ENCODE measurements around the gene PPP3CA. TPM values are rescaled to one million over a fixed set of nuclear protein-coding genes. Genes with fewer than 3 reads are reported as not detected.

The PPP3CA gene
- total and polyA plus RNA-seq, 2 of the 8 experiments (the other 6 are each of a cell fraction or from before 2014, with no cell fraction given): 7.9 to 35.0 TPM

DNA sequence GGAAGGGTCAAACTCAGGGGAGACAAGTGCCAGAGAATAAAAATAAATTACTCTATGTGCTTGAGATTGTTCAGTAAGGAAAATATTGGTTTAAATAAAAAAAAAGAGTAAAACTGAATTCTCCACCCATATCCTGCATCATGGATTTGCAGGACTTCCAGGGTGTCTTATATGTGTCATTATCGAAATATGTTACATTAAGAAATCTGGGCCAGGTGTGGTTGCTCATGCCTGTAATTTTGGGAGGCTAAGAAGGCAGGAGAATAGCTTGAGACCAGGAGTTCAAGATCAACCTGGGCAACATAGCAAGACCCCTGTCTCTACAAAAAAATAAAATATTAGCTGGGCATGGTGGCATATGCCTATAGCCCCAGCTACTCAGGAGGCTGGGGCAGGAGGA, 104.9 kb downstream of the PPP3CA start (continued):
- TF ChIP-seq CBX5 (IDR thresholded peaks at IDR 0.05; ENCODE audit: low read depth, low read length): no peak
- no peak for TF ChIP-seq EZH2 (IDR thresholded peaks at IDR 0.05; ENCODE audit: low read depth, low read length, severe bottlenecking)
- no peak for TF ChIP-seq TAF1 (IDR thresholded peaks at IDR 0.05; ENCODE audit: low read depth, low read length)
- TF ChIP-seq MAFK (IDR thresholded peaks at IDR 0.05; ENCODE audit: low read depth, low read length): no peak
- no peak for TF ChIP-seq HDAC6 (IDR thresholded peaks at IDR 0.05; ENCODE audit: low read depth, low read length)
- TF ChIP-seq, protein P1, sequence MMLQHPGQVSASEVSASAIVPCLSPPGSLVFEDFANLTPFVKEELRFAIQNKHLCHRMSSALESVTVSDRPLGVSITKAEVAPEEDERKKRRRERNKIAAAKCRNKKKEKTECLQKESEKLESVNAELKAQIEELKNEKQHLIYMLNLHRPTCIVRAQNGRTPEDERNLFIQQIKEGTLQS (IDR thresholded peaks at IDR 0.05; ENCODE audit: insufficient read depth, low read depth, low read length): no peak
- TF ChIP-seq RAD21 (IDR thresholded peaks at IDR 0.05 in 1 of 2, conservative IDR thresholded peaks at IDR 0.05 in 1 of 2; ENCODE audit: low read depth in 2 of 2, low read length in 2 of 2): no peak
- TF ChIP-seq YY1 (IDR thresholded peaks at IDR 0.05; ENCODE audit: low read depth, low read length): no peak

Data from H1 (cell line).